CD8-positive, alpha-beta memory T cell (primary cell): ENCODE results near the gene CLCN1. TPM values are rescaled to one million over a fixed set of nuclear protein-coding genes. Genes with fewer than 3 reads are reported as not detected.

Source experiments
- CTCF ChIA-PET: fragments of 350-600 bp; sonication (Branson Sonifier 250); formaldehyde crosslinking; loops from one replicate; lab custom pipeline; 2021; ENCODE audit warnings: antibody characterized with exemption; lab: Charles Lee
- POLR2A ChIA-PET: fragments of 350-600 bp; sonication (Branson Sonifier 250); formaldehyde crosslinking; loops from one replicate; lab custom pipeline; 2021; ENCODE audit warnings: antibody characterized with exemption; lab: Charles Lee
- DNase-seq, 5 donors: peaks; one replicate each; pipeline versions ENCODE4 v3.0.0 to v3.0.0-alpha.2; 2020 to 2022; ENCODE audit warnings: mixed read lengths in 1 of 5
- H3K27ac ChIP-seq: one replicate; pipeline ENCODE4 v1.7.0; 2013; ENCODE audit warnings: low read depth, mild to moderate bottlenecking, low read length, moderate library complexity
- H3K27me3 ChIP-seq: 2 replicates; pipeline ENCODE4 v1.7.0; 2013; ENCODE audit warnings: low read length, mild to moderate bottlenecking; ENCODE audit not compliant: insufficient read depth, poor library complexity, severe bottlenecking
- H3K36me3 ChIP-seq: 2 replicates; pipeline ENCODE4 v1.7.0; 2013; ENCODE audit warnings: mild to moderate bottlenecking, low read length, moderate library complexity; ENCODE audit not compliant: insufficient read depth
- H3K4me1 ChIP-seq: 2 replicates; pipeline ENCODE4 v1.7.0; 2013; ENCODE audit warnings: mild to moderate bottlenecking, low read length, moderate library complexity; ENCODE audit not compliant: insufficient read depth
- H3K4me3 ChIP-seq: 2 replicates; pipeline ENCODE4 v1.7.0; 2013; ENCODE audit warnings: mild to moderate bottlenecking, low read length
- H3K9me3 ChIP-seq: 2 replicates; pipeline ENCODE4 v1.7.0; 2013; ENCODE audit warnings: mild to moderate bottlenecking, low read length
- H3K27ac Mint-ChIP-seq, 8 donors: one replicate each; pipeline ENCODE4 v1.8.0; 2020 to 2021; ENCODE audit warnings: mixed read lengths in 8 of 8, mild to moderate bottlenecking in 6 of 8, inconsistent platforms in 3 of 8, moderate library complexity in 3 of 8
- H3K27me3 Mint-ChIP-seq, 2 donors: one replicate each; pipeline ENCODE4 v1.8.0; 2020 to 2021; ENCODE audit warnings: mixed read lengths in 2 of 2, mild to moderate bottlenecking in 1 of 2, moderate library complexity in 1 of 2
- H3K36me3 Mint-ChIP-seq, 3 donors: one replicate each; pipeline ENCODE4 v1.8.0; 2020 to 2021; ENCODE audit warnings: mixed read lengths in 3 of 3, inconsistent platforms in 1 of 3, mild to moderate bottlenecking in 1 of 3
- H3K4me1 Mint-ChIP-seq, 3 donors: one replicate each; pipeline ENCODE4 v1.8.0; 2020 to 2021; ENCODE audit warnings: mixed read lengths in 3 of 3, inconsistent platforms in 1 of 3, mild to moderate bottlenecking in 1 of 3
- H3K4me3 Mint-ChIP-seq, 7 donors: one replicate each; pipeline ENCODE4 v1.8.0; 2020 to 2021; ENCODE audit warnings: mixed read lengths in 7 of 7, mild to moderate bottlenecking in 6 of 7, moderate library complexity in 4 of 7, inconsistent platforms in 2 of 7
- H3K9me3 Mint-ChIP-seq, 5 donors: one replicate each; pipeline ENCODE4 v1.8.0; 2020 to 2022; ENCODE audit warnings: mixed read lengths in 5 of 5, mild to moderate bottlenecking in 3 of 5, moderate library complexity in 2 of 5, inconsistent platforms in 1 of 5
- polyA plus RNA-seq: library from polyadenylated mRNA; unstranded; fragments of 300-500 nt; fragmentation: Illumina TruSeq; gene quantifications from one replicate; pipeline ENCODE4 v1.2.3, GENCODE V29; 2021
- total RNA-seq, 2 experiments: library from RNA; stranded (reverse); gene quantifications; one replicate each; pipeline ENCODE4 v1.2.3, GENCODE V29; 2021

The CLCN1 gene
- total and polyA plus RNA-seq, 3 experiments from 2014 or later = 0.11 TPM; not detected in 2

DNA sequence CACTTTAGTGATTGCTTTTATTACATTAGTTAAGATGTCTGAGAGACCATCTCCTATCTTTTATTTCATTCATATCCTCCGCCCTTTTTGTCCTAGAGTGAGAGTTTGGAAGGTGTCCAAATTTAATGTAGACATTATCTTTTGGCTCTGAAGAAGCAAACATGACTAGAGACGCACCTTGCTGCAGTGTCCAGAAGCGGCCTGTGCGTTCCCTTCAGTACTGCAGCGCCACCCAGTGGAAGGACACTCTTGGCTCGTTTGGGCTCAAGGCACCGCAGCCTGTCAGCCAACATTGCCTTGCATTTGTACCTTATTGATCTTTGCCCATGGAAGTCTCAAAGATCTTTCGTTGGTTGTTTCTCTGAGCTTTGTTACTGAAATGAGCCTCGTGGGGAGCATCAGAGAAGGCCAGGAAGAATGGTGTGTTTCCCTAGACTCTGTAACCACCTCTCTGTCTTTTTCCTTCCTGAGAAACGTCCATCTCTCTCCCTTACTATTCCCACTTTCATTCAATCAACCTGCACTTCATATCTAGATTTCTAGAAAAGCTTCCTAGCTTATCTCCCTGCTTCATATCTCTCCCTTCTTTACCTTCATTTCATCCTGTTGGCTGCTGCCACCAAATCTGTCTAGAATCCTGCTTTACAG, 10.4 kb upstream of the CLCN1 start:
- POLR2A ChIA-PET = no interaction called here
- Mint-ChIP-seq H3K9me3 (peaks cover 0 to 3% (median 0%) of the 10 kb centered on the region in 5 donors), H3K4me3 (peak overlapping the region in 1 of 7 donors; percentile 6)

DNA sequence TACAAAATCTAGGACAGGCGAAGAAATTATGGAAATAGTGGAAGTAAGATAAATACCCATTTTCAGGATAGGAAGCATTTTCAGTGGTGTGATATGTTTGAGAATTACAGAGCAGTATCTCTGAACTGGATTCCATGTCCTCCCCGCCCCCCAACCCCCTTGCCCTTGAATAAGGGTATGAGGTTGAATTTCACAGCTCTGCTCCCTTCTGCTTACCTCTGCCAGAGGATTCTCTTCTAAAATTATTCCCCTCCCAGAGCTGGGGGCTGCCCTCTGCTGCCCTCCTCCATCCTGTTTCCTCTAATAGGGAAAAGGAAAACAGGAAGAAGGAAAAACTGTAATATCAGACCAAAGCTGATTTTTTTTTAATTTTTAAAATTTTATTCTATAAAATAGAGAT, 7.3 kb upstream of the CLCN1 start:
- Mint-ChIP-seq H3K27me3 (no peaks in the 10 kb centered on the region), H3K4me3 (peak overlapping the region in 1 of 7 donors; percentile 67), H3K36me3 (peaks cover 20 to 46% (median 29%) of the 10 kb centered on the region in 3 donors), H3K4me1 (peaks cover 36 to 66% (median 48%) of the 10 kb centered on the region in 3 donors), H3K9me3 (peaks cover 0 to 3% (median 0%) of the 10 kb centered on the region in 5 donors), H3K27ac (peak overlapping the region in 6 of 8 donors; percentile 44 to 94 (median 56))
- Histone ChIP-seq H3K36me3 (peaks cover 33% of the 10 kb centered on the region), H3K27ac (no peak overlapping the region), H3K4me3 (no peak overlapping the region), H3K4me1 (peaks cover 15% of the 10 kb centered on the region), H3K9me3 (no peaks in the 10 kb centered on the region), H3K27me3 (no peaks in the 10 kb centered on the region)
- DNase-seq = no peak
- POLR2A ChIA-PET = interaction anchor here (0.6 to 0.7 kb wide), 5 partner anchors 22 to 114 kb away, joined by 3 to 9 read pairs (median 3); no protein-coding TSS in a partner anchor
- CTCF ChIA-PET = interaction anchor here (0.9 to 4.9 kb wide), 11 partner anchors 8 to 108 kb away, joined by 3 to 28 read pairs (median 6); no protein-coding TSS in a partner anchor

More for the DNA sequence above, 10.4 kb upstream of the CLCN1 start:
- Mint-ChIP-seq H3K27ac (peak overlapping the region in 6 of 8 donors; percentile 1 to 84 (median 38)), H3K4me1 (peaks cover 25 to 50% (median 33%) of the 10 kb centered on the region in 3 donors), H3K27me3 (no peaks in the 10 kb centered on the region), H3K36me3 (peaks cover 26 to 74% (median 42%) of the 10 kb centered on the region in 3 donors)
- Histone ChIP-seq H3K4me3 (no peak overlapping the region), H3K27ac (no peak overlapping the region), H3K27me3 (no peaks in the 10 kb centered on the region), H3K36me3 (peaks cover 58% of the 10 kb centered on the region), H3K4me1 (peaks cover 6% of the 10 kb centered on the region), H3K9me3 (no peaks in the 10 kb centered on the region)
- CTCF ChIA-PET = interaction anchor here (0.8 to 4.4 kb wide), 13 partner anchors 10 to 250 kb away, joined by 3 to 47 read pairs (median 4); partner anchors contain the start of gene CASP2
- peak; percentile 40 to 73 (median 44) for DNase-seq

DNA sequence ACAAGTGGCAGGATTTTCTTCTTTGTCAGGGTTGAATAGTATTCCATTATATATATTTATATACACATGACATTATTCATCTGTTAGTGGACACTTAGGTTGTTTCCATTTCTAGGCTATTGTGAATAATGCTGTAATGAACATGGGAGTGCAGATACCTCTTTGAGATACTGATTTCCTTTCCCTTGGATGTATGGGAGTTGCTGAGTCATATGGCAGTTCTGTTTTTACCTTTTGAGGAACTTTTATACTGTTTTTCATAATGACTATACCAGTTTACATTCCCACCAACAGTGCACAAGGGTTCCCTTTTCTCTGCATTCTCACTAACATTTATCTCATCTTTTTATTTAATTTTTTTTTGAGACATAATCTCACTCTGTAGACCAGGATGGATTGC, 1.8 kb upstream of the CLCN1 start:
- H3K27ac ChIP-seq = no peak overlapping the region
- H3K9me3 ChIP-seq = no peaks in the 10 kb centered on the region
- POLR2A ChIA-PET = no interaction called here
- Mint-ChIP-seq H3K36me3 (peaks cover 0 to 2% (median 0%) of the 10 kb centered on the region in 3 donors), H3K9me3 (peaks cover 0 to 3% (median 0%) of the 10 kb centered on the region in 5 donors), H3K27me3 (peaks cover 0 to 3% of the 10 kb centered on the region in 2 donors), H3K27ac (no peak overlapping the region), H3K4me1 (peaks cover 21 to 28% (median 26%) of the 10 kb centered on the region in 3 donors), H3K4me3 (no peak overlapping the region)
- DNase-seq = no peak
- no peaks in the 10 kb centered on the region for H3K27me3 ChIP-seq
- no peak overlapping the region for H3K4me3 ChIP-seq
- CTCF ChIA-PET = interaction anchor here (1.0 kb wide), 1 partner anchor 31 kb away, joined by 3 read pairs; no protein-coding TSS in a partner anchor
- peaks cover 15% of the 10 kb centered on the region for H3K4me1 ChIP-seq
- H3K36me3 ChIP-seq = no peaks in the 10 kb centered on the region

DNA sequence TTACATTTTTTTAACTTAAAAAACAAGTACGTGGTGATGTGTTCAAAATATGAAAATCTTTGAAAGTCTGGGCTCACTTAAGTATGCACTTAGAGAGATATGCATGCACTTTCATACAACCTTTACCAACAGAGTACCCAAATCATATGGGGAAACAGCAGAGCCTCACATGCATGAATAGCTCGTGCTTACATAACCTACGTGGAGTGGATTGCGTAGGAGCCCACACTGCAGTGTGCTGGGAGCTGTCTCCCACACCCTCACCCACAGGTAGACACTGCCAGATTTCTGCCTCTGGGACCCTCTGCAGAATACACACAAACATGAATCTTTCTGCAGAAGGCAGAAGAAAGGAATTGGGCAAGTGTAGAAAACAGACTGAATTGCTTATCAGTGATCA, 581 bp downstream of the CLCN1 start:
- ChIA-PET POLR2A (no interaction called here), CTCF (interaction anchor here (1.6 kb wide), 1 partner anchor 18 kb away, joined by 5 read pairs; no protein-coding TSS in a partner anchor)
- no peaks in the 10 kb centered on the region for H3K9me3 ChIP-seq
- DNase-seq = no peak
- peaks cover under 1% of the 10 kb centered on the region for H3K4me1 ChIP-seq
- no peaks in the 10 kb centered on the region for H3K27me3 ChIP-seq
- no peaks in the 10 kb centered on the region for H3K36me3 ChIP-seq
- no peaks in the 10 kb centered on the region for H3K9me3 Mint-ChIP-seq
- no peak overlapping the region for H3K27ac Mint-ChIP-seq
- no peak overlapping the region for H3K4me3 Mint-ChIP-seq
- H3K4me3 ChIP-seq = no peak overlapping the region
- peaks cover 3 to 5% of the 10 kb centered on the region in 2 donors for H3K27me3 Mint-ChIP-seq
- no peaks in the 10 kb centered on the region for H3K36me3 Mint-ChIP-seq
- H3K27ac ChIP-seq = no peak overlapping the region
- peaks cover 6 to 9% (median 7%) of the 10 kb centered on the region in 3 donors for H3K4me1 Mint-ChIP-seq

DNA sequence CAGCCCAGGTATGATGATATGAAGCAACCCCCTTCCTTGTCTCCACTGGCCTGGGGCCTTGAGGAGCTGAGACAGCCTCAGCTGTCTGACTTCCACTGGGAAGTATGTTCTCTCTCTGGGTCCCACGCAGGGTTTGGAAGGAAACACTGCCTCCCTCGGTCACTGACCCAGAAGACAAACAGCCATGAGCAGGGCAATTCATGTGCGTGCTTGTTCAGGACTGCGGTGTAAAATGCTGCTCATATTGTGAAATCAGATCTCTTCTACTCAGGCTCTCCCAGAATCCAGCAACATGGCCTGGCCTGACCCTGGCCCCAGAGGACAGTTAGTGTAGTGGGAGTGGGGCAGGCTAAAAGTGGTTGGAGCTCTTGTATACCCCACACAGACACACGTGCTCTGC, 2.8 kb downstream of the CLCN1 start:
- DNase-seq = no peak
- Mint-ChIP-seq H3K27ac (peak overlapping the region in 1 of 8 donors; percentile 22), H3K4me1 (no peaks in the 10 kb centered on the region), H3K4me3 (no peak overlapping the region), H3K36me3 (no peaks in the 10 kb centered on the region), H3K27me3 (peaks cover 3 to 8% of the 10 kb centered on the region in 2 donors), H3K9me3 (no peaks in the 10 kb centered on the region)
- ChIA-PET CTCF (interaction anchor here (1.0 to 1.5 kb wide), 2 partner anchors 53 to 99 kb away, joined by 3 read pairs; no protein-coding TSS in a partner anchor), POLR2A (no interaction called here)
- Histone ChIP-seq H3K4me1 (no peaks in the 10 kb centered on the region), H3K36me3 (no peaks in the 10 kb centered on the region), H3K9me3 (no peaks in the 10 kb centered on the region), H3K4me3 (no peak overlapping the region), H3K27ac (no peak overlapping the region), H3K27me3 (no peaks in the 10 kb centered on the region)

DNA sequence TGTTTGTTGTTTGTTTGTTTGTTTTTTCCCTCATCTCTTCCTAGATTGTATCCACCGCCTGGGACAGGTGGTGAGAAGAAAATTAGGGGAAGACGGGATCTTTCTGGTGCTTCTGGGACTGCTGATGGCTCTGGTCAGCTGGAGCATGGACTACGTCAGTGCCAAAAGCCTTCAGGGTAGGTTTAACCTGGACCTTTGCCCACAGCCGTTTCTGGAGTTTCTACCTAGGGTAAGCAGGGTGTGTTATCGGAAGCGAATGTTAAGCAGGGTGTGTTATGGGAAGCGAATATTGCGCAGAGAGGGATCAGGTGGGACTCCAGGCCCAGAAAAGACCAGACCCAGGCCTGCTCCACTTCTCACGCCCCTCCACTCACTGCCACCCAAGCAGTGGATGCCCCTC, 4.7 kb downstream of the CLCN1 start:
- no peaks in the 10 kb centered on the region for H3K9me3 ChIP-seq
- no peak overlapping the region for H3K4me3 ChIP-seq
- no peaks in the 10 kb centered on the region for H3K36me3 Mint-ChIP-seq
- CTCF ChIA-PET = interaction anchor here (1.7 kb wide), 1 partner anchor 25 kb away, joined by 4 read pairs; no protein-coding TSS in a partner anchor
- POLR2A ChIA-PET = no interaction called here
- H3K27ac Mint-ChIP-seq = no peak overlapping the region
- H3K9me3 Mint-ChIP-seq = no peaks in the 10 kb centered on the region
- peaks cover 3 to 9% of the 10 kb centered on the region in 2 donors for H3K27me3 Mint-ChIP-seq
- H3K4me1 Mint-ChIP-seq = peaks cover 10 to 12% (median 11%) of the 10 kb centered on the region in 3 donors
- no peaks in the 10 kb centered on the region for H3K36me3 ChIP-seq
- DNase-seq = no peak
- H3K27ac ChIP-seq = no peak overlapping the region
- H3K27me3 ChIP-seq = no peaks in the 10 kb centered on the region
- H3K4me3 Mint-ChIP-seq = no peak overlapping the region
- H3K4me1 ChIP-seq = no peaks in the 10 kb centered on the region

DNA sequence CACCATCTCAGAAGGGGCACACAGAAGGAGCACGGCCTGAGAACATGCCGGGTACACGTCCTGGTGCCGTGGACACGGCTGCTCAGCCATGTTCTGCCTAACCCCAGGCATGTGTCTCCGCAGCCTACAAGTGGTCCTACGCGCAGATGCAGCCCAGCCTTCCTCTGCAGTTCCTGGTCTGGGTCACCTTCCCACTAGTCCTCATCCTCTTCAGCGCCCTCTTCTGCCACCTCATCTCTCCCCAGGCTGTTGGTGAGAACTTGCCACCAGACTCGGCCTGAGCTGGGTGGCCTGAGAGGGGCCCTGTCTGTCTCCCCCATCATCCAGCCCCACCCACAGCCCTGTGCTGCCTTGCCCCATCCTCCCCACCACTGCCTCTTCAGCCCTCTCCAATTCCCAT, 5.3 kb downstream of the CLCN1 start:
- peaks cover 12 to 14% (median 14%) of the 10 kb centered on the region in 3 donors for H3K4me1 Mint-ChIP-seq
- H3K4me1 ChIP-seq = no peaks in the 10 kb centered on the region
- H3K36me3 ChIP-seq = no peaks in the 10 kb centered on the region
- CTCF ChIA-PET = interaction anchor here (1.0 to 1.7 kb wide), 4 partner anchors 12 to 30 kb away, joined by 3 to 4 read pairs (median 3); no protein-coding TSS in a partner anchor
- POLR2A ChIA-PET = no interaction called here
- no peaks in the 10 kb centered on the region for H3K36me3 Mint-ChIP-seq
- H3K4me3 ChIP-seq = no peak overlapping the region
- H3K27me3 Mint-ChIP-seq = peaks cover 3 to 9% of the 10 kb centered on the region in 2 donors
- no peak overlapping the region for H3K4me3 Mint-ChIP-seq
- DNase-seq = no peak
- no peak overlapping the region for H3K27ac Mint-ChIP-seq
- no peaks in the 10 kb centered on the region for H3K9me3 Mint-ChIP-seq
- no peak overlapping the region for H3K27ac ChIP-seq
- no peaks in the 10 kb centered on the region for H3K9me3 ChIP-seq
- H3K27me3 ChIP-seq = no peaks in the 10 kb centered on the region

DNA sequence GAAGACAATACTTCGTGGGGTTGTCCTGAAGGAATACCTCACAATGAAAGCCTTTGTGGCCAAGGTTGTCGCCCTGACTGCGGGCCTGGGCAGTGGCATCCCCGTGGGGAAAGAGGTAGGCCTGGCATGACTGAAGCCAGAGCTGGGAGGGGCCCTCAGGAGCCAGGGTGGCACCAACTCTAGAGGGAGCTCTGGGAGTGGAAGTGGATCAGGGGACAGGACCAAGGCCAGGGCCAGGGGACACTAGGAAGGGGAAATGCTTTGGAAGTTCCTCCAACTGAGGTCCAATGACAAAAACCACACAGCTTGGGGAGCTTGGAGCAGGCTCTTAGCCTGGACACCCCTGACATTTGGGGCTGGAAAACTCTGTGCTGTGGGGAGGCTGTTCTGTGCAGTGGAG, 5.8 kb downstream of the CLCN1 start:
- H3K27ac Mint-ChIP-seq = peak overlapping the region in 1 of 8 donors; percentile 52
- no peaks in the 10 kb centered on the region for H3K9me3 Mint-ChIP-seq
- peaks cover 12 to 14% (median 14%) of the 10 kb centered on the region in 3 donors for H3K4me1 Mint-ChIP-seq
- ChIA-PET CTCF (interaction anchor here (1.0 to 1.7 kb wide), 4 partner anchors 12 to 30 kb away, joined by 3 to 4 read pairs (median 3); no protein-coding TSS in a partner anchor), POLR2A (no interaction called here)
- H3K36me3 Mint-ChIP-seq = no peaks in the 10 kb centered on the region
- no peaks in the 10 kb centered on the region for H3K4me1 ChIP-seq
- no peaks in the 10 kb centered on the region for H3K36me3 ChIP-seq
- H3K27me3 ChIP-seq = no peaks in the 10 kb centered on the region
- no peaks in the 10 kb centered on the region for H3K9me3 ChIP-seq
- H3K4me3 Mint-ChIP-seq = no peak overlapping the region
- H3K27ac ChIP-seq = no peak overlapping the region
- DNase-seq = no peak
- H3K27me3 Mint-ChIP-seq = peaks cover 3 to 9% of the 10 kb centered on the region in 2 donors
- H3K4me3 ChIP-seq = no peak overlapping the region
